HEK293T (cell line): Measurements from ENCODE around the gene TMOD1.

ENCODE experiments used
- CTCF ChIA-PET: fragments of 350-600 bp; formaldehyde crosslinking; extraction: SDS; loops from one replicate; lab custom pipeline; 2021; ENCODE audit warnings: antibody characterized with exemption, inconsistent platforms; lab: Yijun Ruan, JAX
- POLR2A ChIA-PET: fragments of 350-600 bp; formaldehyde crosslinking; extraction: SDS; loops from one replicate; lab custom pipeline; 2020; ENCODE audit warnings: antibody characterized with exemption, inconsistent platforms; lab: Yijun Ruan, JAX
- DNase-seq: peaks from one replicate; pipeline ENCODE4 v3.0.0; 2012; ENCODE audit warnings: mixed read lengths; ENCODE audit errors: extremely low spot score
- ARNT ChIP-seq: fragments of 450-650 bp; IDR thresholded peaks from 2 replicates; pipeline ENCODE4 v1.6.1; 2017; ENCODE audit warnings: mild to moderate bottlenecking
- BHLHE40 ChIP-seq: fragments of 450-650 bp; IDR thresholded peaks from 2 replicates; pipeline ENCODE4 v1.6.1; 2016; ENCODE audit warnings: mild to moderate bottlenecking, moderate library complexity, borderline replicate concordance
- CTBP1 ChIP-seq: fragments of 450-650 bp; IDR thresholded peaks from 2 replicates; pipeline ENCODE4 v1.6.1; 2016; ENCODE audit warnings: borderline replicate concordance
- ELF4 ChIP-seq: fragments of 450-650 bp; IDR thresholded peaks from 2 replicates; pipeline ENCODE4 v1.6.1; 2017; ENCODE audit warnings: antibody characterized with exemption
- FOXA1 ChIP-seq: fragments of 450-650 bp; IDR thresholded peaks from 2 replicates; pipeline ENCODE4 v1.6.1; 2016; ENCODE audit warnings: mild to moderate bottlenecking
- FOXK2 ChIP-seq: fragments of 450-650 bp; IDR thresholded peaks from 2 replicates; pipeline ENCODE4 v1.6.1; 2016; ENCODE audit warnings: mild to moderate bottlenecking
- FOXM1 ChIP-seq: fragments of 450-650 bp; IDR thresholded peaks from 2 replicates; pipeline ENCODE4 v1.6.1; 2017; ENCODE audit warnings: mild to moderate bottlenecking, borderline replicate concordance
- HDGF ChIP-seq: fragments of 450-650 bp; IDR thresholded peaks from 2 replicates; pipeline ENCODE4 v1.6.1; 2017; ENCODE audit warnings: antibody characterized with exemption, borderline replicate concordance
- L3MBTL2 ChIP-seq: fragments of 450-650 bp; conservative IDR thresholded peaks from 2 replicates; pipeline ENCODE4 v1.6.1; 2016; ENCODE audit warnings: mild to moderate bottlenecking
- LEF1 ChIP-seq: fragments of 450-650 bp; IDR thresholded peaks from 2 replicates; pipeline ENCODE4 v1.6.1; 2017; ENCODE audit warnings: mild to moderate bottlenecking, borderline replicate concordance
- NFRKB ChIP-seq: fragments of 450-650 bp; IDR thresholded peaks from 2 replicates; pipeline ENCODE4 v1.6.1; 2016; ENCODE audit warnings: mild to moderate bottlenecking, moderate library complexity
- SP1 ChIP-seq: fragments of 450-650 bp; IDR thresholded peaks from 2 replicates; pipeline ENCODE4 v1.6.1; 2017
- SUZ12 ChIP-seq: fragments of 450-650 bp; IDR thresholded peaks from 2 replicates; pipeline ENCODE4 v1.6.1; 2016; ENCODE audit warnings: mild to moderate bottlenecking
- TARDBP ChIP-seq: fragments of 450-650 bp; IDR thresholded peaks from 2 replicates; pipeline ENCODE4 v1.6.1; 2016
- ZNF384 ChIP-seq: fragments of 450-650 bp; IDR thresholded peaks from 2 replicates; pipeline ENCODE4 v1.6.1; 2016
- TF ChIP-seq, protein P1 (sequence below): fragments of 450-650 bp; IDR thresholded peaks from 2 replicates; pipeline ENCODE4 v1.6.1; 2016

The TMOD1 gene

GRCh38 chr9:97517331-97518089, 16.0 kb downstream of the TMOD1 start:
- DNase-seq: no peak
- CTCF ChIA-PET: interaction anchor here (0.7 kb wide), 1 partner anchor 1259 kb away, joined by 3 read pairs; no protein-coding TSS in a partner anchor
- TF ChIP-seq BHLHE40 (no peak), SUZ12 (no peak), NFRKB (no peak), LEF1 (no peak), TARDBP (no peak), L3MBTL2 (no peak), ELF4 (no peak), SP1 (no peak), ARNT (no peak), ZNF384 (no peak), HDGF (no peak), CTBP1 (no peak), FOXA1 (no peak), FOXK2 (no peak), FOXM1 (no peak)
- TF ChIP-seq, protein P1, sequence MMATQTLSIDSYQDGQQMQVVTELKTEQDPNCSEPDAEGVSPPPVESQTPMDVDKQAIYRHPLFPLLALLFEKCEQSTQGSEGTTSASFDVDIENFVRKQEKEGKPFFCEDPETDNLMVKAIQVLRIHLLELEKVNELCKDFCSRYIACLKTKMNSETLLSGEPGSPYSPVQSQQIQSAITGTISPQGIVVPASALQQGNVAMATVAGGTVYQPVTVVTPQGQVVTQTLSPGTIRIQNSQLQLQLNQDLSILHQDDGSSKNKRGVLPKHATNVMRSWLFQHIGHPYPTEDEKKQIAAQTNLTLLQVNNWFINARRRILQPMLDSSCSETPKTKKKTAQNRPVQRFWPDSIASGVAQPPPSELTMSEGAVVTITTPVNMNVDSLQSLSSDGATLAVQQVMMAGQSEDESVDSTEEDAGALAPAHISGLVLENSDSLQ: no peak
- POLR2A ChIA-PET: interaction anchor here (1.3 kb wide), 1 partner anchor 116 kb away, joined by 3 read pairs; the partner anchor contains the start of genes NCBP1 and TSTD2

DNA sequence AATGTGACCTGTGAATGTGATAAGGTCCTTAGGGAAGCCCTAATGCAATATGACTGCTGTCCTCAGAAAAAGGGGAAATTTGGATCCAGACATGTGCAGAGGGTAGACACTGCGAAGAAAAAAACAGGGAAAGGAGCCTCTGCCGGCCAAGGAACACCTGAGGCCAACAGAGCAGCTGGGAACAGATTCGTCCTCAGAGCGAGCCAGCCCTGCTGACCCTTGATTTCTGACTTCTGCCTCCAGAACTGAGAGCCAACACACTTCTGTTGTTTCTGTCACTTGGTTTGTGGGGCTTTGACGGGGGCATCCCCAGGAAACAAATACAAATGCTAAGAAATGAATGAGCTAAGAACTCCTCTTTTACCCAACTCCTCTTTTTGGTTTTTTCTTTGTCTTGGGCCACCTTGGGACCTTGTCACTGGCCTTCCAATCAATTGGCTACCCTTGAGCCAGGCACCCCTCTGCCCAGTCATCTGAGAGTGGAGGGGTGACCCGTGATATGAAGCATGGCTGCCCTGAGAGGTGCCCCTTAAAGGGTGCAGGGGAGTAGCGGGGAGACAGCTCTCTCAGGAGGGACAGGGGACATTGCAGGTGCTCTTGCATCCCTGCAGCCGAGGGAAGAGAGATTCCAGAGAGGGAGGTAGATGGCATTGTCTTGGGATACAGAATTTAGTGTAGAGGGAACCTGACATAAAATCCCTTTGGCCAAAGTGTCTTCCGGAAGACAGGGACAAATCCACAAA, 16.9 kb downstream of the TMOD1 start:
- TF ChIP-seq NFRKB: no peak
- TF ChIP-seq BHLHE40: no peak
- no peak for TF ChIP-seq CTBP1
- no peak for TF ChIP-seq FOXA1
- TF ChIP-seq, protein P1: no peak
- no peak for TF ChIP-seq ELF4
- no peak for TF ChIP-seq FOXK2
- TF ChIP-seq ARNT: no peak
- TF ChIP-seq HDGF: no peak
- no peak for TF ChIP-seq ZNF384
- TF ChIP-seq LEF1: no peak
- no peak for TF ChIP-seq L3MBTL2
- TF ChIP-seq SUZ12: no peak
- TF ChIP-seq SP1: no peak
- TF ChIP-seq TARDBP: no peak
- TF ChIP-seq FOXM1: no peak
- CTCF ChIA-PET: interaction anchor here (0.9 to 1.2 kb wide), 2 partner anchors 16 to 80 kb away, joined by 4 to 5 read pairs; no protein-coding TSS in a partner anchor
- POLR2A ChIA-PET: interaction anchor here (1.3 to 1.5 kb wide), 2 partner anchors 16 to 115 kb away, joined by 3 to 4 read pairs; partner anchors contain the start of genes NCBP1 and TSTD2
- DNase-seq: no peak

- CTCF ChIA-PET: interaction anchor here (0.9 to 1.2 kb wide), 2 partner anchors 16 to 80 kb away, joined by 4 to 5 read pairs; no protein-coding TSS in a partner anchor
- POLR2A ChIA-PET: interaction anchor here (1.3 to 1.5 kb wide), 2 partner anchors 17 to 114 kb away, joined by 3 to 4 read pairs; partner anchors contain the start of genes NCBP1 and TSTD2
- DNase-seq: peak; percentile 58
- TF ChIP-seq, protein P1: peak; percentile 85
- no peak for TF ChIP-seq FOXK2
Observed at GRCh38 chr9:97518909-97519307, 17.4 kb downstream of the TMOD1 start.

- DNase-seq: no peak
- CTCF ChIA-PET: no interaction called here
- POLR2A ChIA-PET: interaction anchor here (1.5 kb wide), 1 partner anchor 17 kb away, joined by 4 read pairs; no protein-coding TSS in a partner anchor
- TF ChIP-seq NFRKB (no peak), ZNF384 (no peak), FOXK2 (no peak), BHLHE40 (no peak), ELF4 (no peak), LEF1 (no peak), FOXM1 (no peak), SP1 (no peak), L3MBTL2 (no peak)
- TF ChIP-seq, protein P1: no peak
Observed at GRCh38 chr9:97519441-97519970, 18.0 kb downstream of the TMOD1 start.

DNA sequence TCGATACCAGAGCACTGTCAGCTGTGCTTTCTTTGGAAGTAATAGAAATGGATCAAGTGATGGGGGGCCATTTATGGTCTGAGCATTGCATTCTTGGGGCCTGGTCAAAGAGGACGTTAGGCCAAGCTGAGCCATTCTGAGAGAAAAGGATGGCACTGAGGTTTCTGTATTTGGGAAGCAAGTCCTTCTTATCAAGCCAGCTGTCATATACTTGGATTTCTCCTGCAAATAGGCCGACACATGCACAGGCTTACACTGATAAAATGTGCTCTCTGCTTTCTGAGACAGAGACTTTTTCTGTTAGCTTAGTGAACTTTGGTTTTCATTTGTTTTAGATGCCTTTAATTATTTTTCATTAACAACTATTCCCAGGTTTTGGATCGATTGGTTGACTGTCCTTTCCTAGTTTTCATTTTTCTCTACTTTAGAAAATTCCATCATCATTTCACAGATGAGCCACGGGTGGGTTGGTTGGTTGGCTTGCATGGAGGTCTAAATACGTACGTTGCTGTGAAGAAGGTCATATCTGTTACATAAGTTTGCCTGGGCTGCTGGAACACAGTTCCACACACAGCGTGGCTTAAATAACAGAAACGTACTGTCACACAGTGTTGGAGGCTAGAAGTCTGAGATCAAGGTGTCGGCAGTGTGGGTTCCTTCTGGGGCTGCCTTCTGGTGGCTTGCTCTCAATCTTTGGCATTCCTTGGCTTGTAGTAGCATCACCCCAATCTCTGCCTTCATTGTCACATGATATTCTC, 20.3 kb downstream of the TMOD1 start:
- ChIA-PET CTCF (no interaction called here), POLR2A (no interaction called here)
- TF ChIP-seq ZNF384: no peak
- TF ChIP-seq FOXM1: no peak
- TF ChIP-seq SP1: no peak
- TF ChIP-seq CTBP1: no peak
- TF ChIP-seq LEF1: no peak
- no peak for TF ChIP-seq TARDBP
- no peak for DNase-seq
